Activated CD4-positive, alpha-beta memory T cell treated with anti-CD3 and anti-CD28 coated beads for 36 hours (primary cell): Measurements from ENCODE around the gene LOX. TPM values are rescaled to one million over a fixed set of nuclear protein-coding genes. Genes with fewer than 3 reads are reported as not detected.

ENCODE experiments used
- CTCF ChIA-PET: fragments of 350-600 bp; sonication (Branson Sonifier 250); formaldehyde crosslinking; loops from one replicate; lab custom pipeline; 2021; ENCODE audit warnings: antibody characterized with exemption, inconsistent platforms; lab: Charles Lee
- POLR2A ChIA-PET: fragments of 350-600 bp; sonication (Branson Sonifier 250); formaldehyde crosslinking; loops from one replicate; lab custom pipeline; 2021; ENCODE audit warnings: antibody characterized with exemption; lab: Charles Lee
- DNase-seq: peaks from one replicate; pipeline ENCODE4 v3.0.0-alpha.2; 2020
- H3K27ac Mint-ChIP-seq: one replicate; pipeline ENCODE4 v1.8.0; 2021; ENCODE audit warnings: mixed read lengths
- H3K27me3 Mint-ChIP-seq: one replicate; pipeline ENCODE4 v1.8.0; 2021; ENCODE audit warnings: mixed read lengths
- H3K36me3 Mint-ChIP-seq: one replicate; pipeline ENCODE4 v1.8.0; 2021; ENCODE audit warnings: mixed read lengths
- H3K4me1 Mint-ChIP-seq: one replicate; pipeline ENCODE4 v1.8.0; 2021; ENCODE audit warnings: low read depth, mixed read lengths
- H3K4me3 Mint-ChIP-seq: one replicate; pipeline ENCODE4 v1.8.0; 2021; ENCODE audit warnings: mild to moderate bottlenecking, mixed read lengths
- H3K9me3 Mint-ChIP-seq: one replicate; pipeline ENCODE4 v1.8.0; 2021; ENCODE audit warnings: mixed read lengths
- intact Hi-C: fragments of 100-400 bp; cut with micrococcal nuclease; formaldehyde crosslinking; loops from one replicate; pipeline ENCODE4 v1.15.1; 2023
- total RNA-seq, 2 experiments: library from RNA; stranded (reverse); gene quantifications; one replicate each; pipeline ENCODE4 v1.2.3, GENCODE V29; 2021

Gene LOX
- total RNA-seq, 2 experiments from 2014 or later: not detected

DNA sequence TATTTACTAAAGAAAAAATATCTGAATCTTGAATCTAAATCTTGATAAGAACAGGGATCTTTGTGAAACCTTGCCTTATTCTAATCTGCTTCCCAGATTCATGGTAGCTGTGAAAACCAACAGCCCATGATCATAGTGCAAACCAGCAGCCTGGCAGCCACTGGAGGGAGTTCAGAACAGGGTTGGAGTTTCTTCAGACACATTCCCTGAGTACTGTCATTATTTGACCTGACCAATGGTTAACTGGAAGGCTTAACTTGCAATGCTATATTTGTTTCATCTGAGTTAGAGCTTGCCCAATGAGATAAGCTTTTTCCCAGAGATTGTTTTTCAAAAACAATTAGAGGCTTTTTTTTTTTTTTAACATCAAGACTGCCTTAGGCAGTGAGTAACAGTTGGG is 47.8 kb downstream of the LOX start:
- POLR2A ChIA-PET: no interaction called here
- Mint-ChIP-seq H3K27ac (no peak overlapping the region), H3K9me3 (no peaks in the 10 kb centered on the region), H3K27me3 (no peaks in the 10 kb centered on the region), H3K4me3 (no peak overlapping the region), H3K36me3 (peaks cover 29% of the 10 kb centered on the region), H3K4me1 (no peaks in the 10 kb centered on the region)
- CTCF ChIA-PET: no interaction called here
- intact Hi-C loops: no loop called here
- no peak for DNase-seq

DNA sequence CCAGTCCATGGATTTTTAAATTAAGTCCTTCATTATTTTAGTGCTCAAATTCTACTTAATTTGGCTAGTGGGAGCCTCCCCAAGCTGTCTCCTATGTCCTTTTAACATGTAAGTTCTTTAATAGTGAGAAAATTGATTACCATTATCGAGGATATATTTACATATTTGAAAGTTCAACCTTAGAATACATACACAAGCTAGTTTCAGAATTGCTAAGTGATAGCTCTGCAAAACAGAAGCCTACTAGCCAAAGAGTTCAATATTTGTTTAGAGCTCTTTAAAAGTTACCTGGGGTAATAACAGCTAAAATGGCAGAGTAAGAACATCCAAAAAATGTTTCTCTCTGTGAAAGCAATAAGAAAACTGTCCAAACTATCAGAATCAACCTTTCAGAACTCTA is 48.2 kb downstream of the LOX start:
- ChIA-PET POLR2A (no interaction called here), CTCF (interaction anchor here (1.0 kb wide), 1 partner anchor 12 kb away, joined by 3 read pairs; no protein-coding TSS in a partner anchor)
- no peaks in the 10 kb centered on the region for H3K27me3 Mint-ChIP-seq
- H3K36me3 Mint-ChIP-seq: peaks cover 25% of the 10 kb centered on the region
- H3K9me3 Mint-ChIP-seq: no peaks in the 10 kb centered on the region
- H3K27ac Mint-ChIP-seq: no peak overlapping the region
- intact Hi-C loops: no loop called here
- no peak overlapping the region for H3K4me3 Mint-ChIP-seq
- no peak for DNase-seq
- H3K4me1 Mint-ChIP-seq: no peaks in the 10 kb centered on the region

DNA sequence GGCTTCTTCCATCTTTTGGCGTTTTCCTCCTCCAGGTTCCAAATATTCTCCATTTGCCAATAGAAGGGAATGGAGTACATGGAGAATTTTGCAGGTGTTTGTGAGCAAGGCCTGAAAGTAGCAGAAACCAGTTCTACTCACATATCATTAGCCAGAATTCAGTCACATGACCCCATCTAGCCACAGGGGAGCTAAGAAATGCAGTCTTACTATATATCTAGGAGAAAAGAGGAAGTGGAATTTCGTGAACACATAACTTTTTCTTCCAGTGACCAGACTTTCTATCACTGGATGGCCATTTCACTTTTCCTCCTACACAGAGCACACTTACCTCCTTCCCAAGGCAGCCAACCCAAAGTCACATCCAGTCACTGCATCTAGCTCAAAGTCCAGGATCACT is 55.1 kb downstream of the LOX start:
- Mint-ChIP-seq H3K4me3 (no peak overlapping the region), H3K27me3 (no peaks in the 10 kb centered on the region), H3K36me3 (peaks cover 44% of the 10 kb centered on the region), H3K9me3 (no peaks in the 10 kb centered on the region), H3K27ac (no peak overlapping the region), H3K4me1 (peaks cover 12% of the 10 kb centered on the region)
- intact Hi-C loops: loop anchor here (5.0 kb wide), 1 partner anchor 159 kb away; no protein-coding TSS in a partner anchor
- POLR2A ChIA-PET: no interaction called here
- CTCF ChIA-PET: no interaction called here
- no peak for DNase-seq

DNA sequence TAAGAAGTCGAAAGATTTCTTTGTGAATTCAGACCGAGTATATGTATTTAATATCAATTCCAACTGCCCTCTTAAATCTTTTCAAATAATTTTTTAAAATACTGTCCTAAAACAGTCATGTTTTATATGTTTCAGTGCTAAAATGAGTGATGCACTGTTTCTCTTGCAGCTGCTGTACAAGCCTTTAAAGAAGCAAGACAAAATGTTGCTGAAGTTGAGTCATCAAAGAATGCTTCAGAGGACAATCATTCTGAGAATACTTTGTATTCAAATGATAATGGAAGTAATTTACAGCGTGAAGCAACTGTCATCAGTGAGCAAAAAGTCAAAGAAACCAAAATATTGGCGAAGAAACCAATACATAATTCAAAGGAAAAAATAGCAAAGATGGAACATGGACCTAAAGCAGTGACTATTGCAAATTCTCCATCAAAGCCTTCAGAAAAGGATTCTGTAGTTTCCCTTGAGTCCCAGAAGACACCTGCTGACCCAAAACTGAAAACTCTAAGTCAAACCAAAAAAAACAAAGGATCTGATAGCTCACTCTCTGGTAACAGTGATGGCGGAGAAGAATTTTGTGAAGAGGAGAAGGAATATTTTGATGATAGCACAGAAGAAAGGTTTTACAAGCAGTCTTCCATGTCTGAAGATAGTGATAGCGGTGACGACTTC is 58.0 kb downstream of the LOX start:
- peak overlapping the region; percentile 13 for H3K4me3 Mint-ChIP-seq
- H3K27me3 Mint-ChIP-seq: no peaks in the 10 kb centered on the region
- no peak for DNase-seq
- H3K36me3 Mint-ChIP-seq: peaks cover 44% of the 10 kb centered on the region
- H3K9me3 Mint-ChIP-seq: no peaks in the 10 kb centered on the region
- ChIA-PET POLR2A (no interaction called here), CTCF (interaction anchor here (1.6 kb wide), 1 partner anchor 8 kb away, joined by 4 read pairs; no protein-coding TSS in a partner anchor)
- intact Hi-C loops: loop anchor here (1.0 to 5.0 kb wide), 4 partner anchors 11 to 162 kb away; no protein-coding TSS in a partner anchor
- peaks cover 14% of the 10 kb centered on the region for H3K4me1 Mint-ChIP-seq
- H3K27ac Mint-ChIP-seq: peak overlapping the region; percentile 42

GRCh38 chr5:122015471-122015870 is 62.6 kb downstream of the LOX start:
- H3K36me3 Mint-ChIP-seq: peaks cover 8% of the 10 kb centered on the region
- POLR2A ChIA-PET: no interaction called here
- CTCF ChIA-PET: interaction anchor here (0.6 kb wide), 1 partner anchor 595 kb away, joined by 3 read pairs; no protein-coding TSS in a partner anchor
- H3K4me3 Mint-ChIP-seq: no peak overlapping the region
- intact Hi-C loops: no loop called here
- no peak for DNase-seq
- H3K27ac Mint-ChIP-seq: no peak overlapping the region
- H3K27me3 Mint-ChIP-seq: no peaks in the 10 kb centered on the region
- peaks cover 12% of the 10 kb centered on the region for H3K4me1 Mint-ChIP-seq
- H3K9me3 Mint-ChIP-seq: no peaks in the 10 kb centered on the region

DNA sequence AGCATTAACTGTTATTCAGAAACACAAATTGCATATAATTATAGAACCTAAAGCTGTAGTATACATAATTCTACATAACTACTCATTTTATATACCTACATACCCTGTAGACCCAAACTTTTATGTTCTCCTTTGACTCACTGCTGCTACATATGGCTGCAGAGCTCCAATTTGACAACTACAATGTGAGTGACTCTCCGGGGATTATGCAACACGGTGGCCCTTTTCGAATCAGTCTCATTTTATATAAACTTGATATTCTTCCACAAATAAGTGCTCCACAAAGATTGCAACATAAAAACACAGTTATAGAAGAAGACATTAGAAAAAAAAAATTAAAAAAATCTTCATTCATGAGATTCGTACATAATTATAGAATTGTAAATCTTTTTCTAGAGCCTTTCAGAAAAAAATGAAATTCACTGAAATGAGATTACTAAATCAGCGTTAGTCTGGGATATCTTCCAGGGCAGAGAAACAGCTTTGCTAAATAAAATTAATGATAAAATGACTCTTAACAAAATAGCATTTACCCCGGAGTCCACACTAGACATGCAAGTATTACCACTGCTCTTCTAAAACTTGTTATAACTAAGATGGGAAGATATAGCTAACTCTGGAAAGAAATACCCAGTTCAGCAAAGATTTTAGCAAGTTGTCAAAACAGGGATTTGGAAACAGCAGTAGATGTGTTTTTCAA is 63.7 kb downstream of the LOX start:
- no peak overlapping the region for H3K4me3 Mint-ChIP-seq
- H3K36me3 Mint-ChIP-seq: peaks cover 3% of the 10 kb centered on the region
- POLR2A ChIA-PET: no interaction called here
- intact Hi-C loops: no loop called here
- CTCF ChIA-PET: interaction anchor here (0.7 kb wide), 1 partner anchor 52 kb away, joined by 3 read pairs; no protein-coding TSS in a partner anchor
- H3K27ac Mint-ChIP-seq: no peak overlapping the region
- no peaks in the 10 kb centered on the region for H3K9me3 Mint-ChIP-seq
- no peaks in the 10 kb centered on the region for H3K27me3 Mint-ChIP-seq
- peaks cover 12% of the 10 kb centered on the region for H3K4me1 Mint-ChIP-seq
- DNase-seq: no peak

Other genes starting within 250 kb of the LOX start
- gene FTMT, start 226.4 kb downstream of the LOX start, total RNA-seq: not detected
- gene SRFBP1, start 116.3 kb downstream of the LOX start, total RNA-seq: 10 to 100 TPM; 10.4 to 10.9 TPM
- not detected for gene ZNF474, start 51.3 kb upstream of the LOX start, total RNA-seq
- gene SNCAIP, start 234.0 kb upstream of the LOX start, total RNA-seq: not detected